ENCODE data around the gene BEGAIN.

DNA sequence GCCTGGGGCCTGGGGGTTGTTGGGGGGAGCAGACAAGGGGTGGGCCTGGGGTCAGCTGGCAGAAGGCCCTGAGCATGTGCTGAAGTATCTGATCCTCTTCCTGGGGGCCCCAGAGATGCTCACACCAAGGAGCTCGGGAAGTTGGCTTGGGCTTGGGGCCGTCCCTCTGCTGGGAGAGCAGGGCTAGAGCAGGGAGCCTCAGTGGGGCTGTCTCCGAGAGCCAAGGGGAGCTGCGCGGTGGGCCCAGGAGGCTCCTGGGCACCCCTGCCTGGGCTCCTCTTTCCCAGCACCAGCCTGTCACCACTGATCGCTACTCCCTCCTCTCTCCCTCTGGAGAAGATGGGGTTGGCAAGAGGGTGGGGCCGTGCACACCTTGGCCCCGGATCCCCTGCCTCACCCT lies 28.3 kb downstream of the BEGAIN start:
- TF ChIP-seq JUN (IDR thresholded peaks at IDR 0.05; ENCODE audit: borderline replicate concordance, insufficient read depth, insufficient read length, low read depth), result no peak
- TF ChIP-seq, protein P1, sequence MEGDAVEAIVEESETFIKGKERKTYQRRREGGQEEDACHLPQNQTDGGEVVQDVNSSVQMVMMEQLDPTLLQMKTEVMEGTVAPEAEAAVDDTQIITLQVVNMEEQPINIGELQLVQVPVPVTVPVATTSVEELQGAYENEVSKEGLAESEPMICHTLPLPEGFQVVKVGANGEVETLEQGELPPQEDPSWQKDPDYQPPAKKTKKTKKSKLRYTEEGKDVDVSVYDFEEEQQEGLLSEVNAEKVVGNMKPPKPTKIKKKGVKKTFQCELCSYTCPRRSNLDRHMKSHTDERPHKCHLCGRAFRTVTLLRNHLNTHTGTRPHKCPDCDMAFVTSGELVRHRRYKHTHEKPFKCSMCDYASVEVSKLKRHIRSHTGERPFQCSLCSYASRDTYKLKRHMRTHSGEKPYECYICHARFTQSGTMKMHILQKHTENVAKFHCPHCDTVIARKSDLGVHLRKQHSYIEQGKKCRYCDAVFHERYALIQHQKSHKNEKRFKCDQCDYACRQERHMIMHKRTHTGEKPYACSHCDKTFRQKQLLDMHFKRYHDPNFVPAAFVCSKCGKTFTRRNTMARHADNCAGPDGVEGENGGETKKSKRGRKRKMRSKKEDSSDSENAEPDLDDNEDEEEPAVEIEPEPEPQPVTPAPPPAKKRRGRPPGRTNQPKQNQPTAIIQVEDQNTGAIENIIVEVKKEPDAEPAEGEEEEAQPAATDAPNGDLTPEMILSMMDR (IDR thresholded peaks at IDR 0.05; ENCODE audit: extremely low read depth in 1 of 2, insufficient read depth in 1 of 2, low read depth in 1 of 2, low read length in 2 of 2), result no peak
- no peak for TF ChIP-seq POLR2A (IDR thresholded peaks at IDR 0.05; ENCODE audit: low read depth, low read length)
- no peak for TF ChIP-seq POLR2AphosphoS5 (IDR thresholded peaks at IDR 0.05; ENCODE audit: insufficient read depth, low read depth, low read length)
